SK-N-MC (cell line): ENCODE results near the gene GATA6.

ENCODE experiments used
- DNase-seq: peaks from one replicate; pipeline ENCODE4 v3.0.0-alpha.2; 2011; ENCODE audit warnings: low read depth, low spot score
- H3K27ac ChIP-seq: fragments of 200-600 bp; sonication (generic); 2 replicates; pipeline ENCODE4 v1.5.1; 2016; ENCODE audit warnings: mixed run types
- H3K36me3 ChIP-seq: fragments of 200-600 bp; sonication (generic); 2 replicates; pipeline ENCODE4 v1.6.1; 2017; ENCODE audit warnings: antibody characterized with exemption, low read length, mixed read lengths; ENCODE audit not compliant: insufficient read depth
- H3K4me3 ChIP-seq: fragments of 200-600 bp; sonication (generic); 2 replicates; pipeline ENCODE4 v1.5.1; 2016
- H3K9ac ChIP-seq: fragments of 200-600 bp; sonication (generic); 2 replicates; pipeline ENCODE4 v1.8.0; 2017; ENCODE audit warnings: mixed run types, mixed read lengths; ENCODE audit not compliant: insufficient read length
- H3K9me3 ChIP-seq: fragments of 200-600 bp; sonication (generic); 2 replicates; pipeline ENCODE4 v1.6.1; 2017; ENCODE audit warnings: low read depth, mild to moderate bottlenecking, antibody characterized with exemption, low read length, moderate library complexity, mixed read lengths
- EZH2 ChIP-seq: fragments of 200-600 bp; sonication (generic); IDR thresholded peaks from one replicate; pipeline ENCODE4 v1.6.1; 2017; ENCODE audit warnings: antibody characterized with exemption
- FOXP2 ChIP-seq: optimal IDR thresholded peaks from 2 replicates; pipeline ENCODE3; 2011; ENCODE audit warnings: mild to moderate bottlenecking, moderate library complexity; ENCODE audit not compliant: insufficient read depth; ENCODE audit errors: extremely low read length, control extremely low read depth
- POLR2AphosphoS5 ChIP-seq: IDR thresholded peaks from 2 replicates; pipeline ENCODE4 v1.6.1; 2012; ENCODE audit warnings: mild to moderate bottlenecking, low read depth, low read length, borderline replicate concordance

The GATA6 gene

DNA sequence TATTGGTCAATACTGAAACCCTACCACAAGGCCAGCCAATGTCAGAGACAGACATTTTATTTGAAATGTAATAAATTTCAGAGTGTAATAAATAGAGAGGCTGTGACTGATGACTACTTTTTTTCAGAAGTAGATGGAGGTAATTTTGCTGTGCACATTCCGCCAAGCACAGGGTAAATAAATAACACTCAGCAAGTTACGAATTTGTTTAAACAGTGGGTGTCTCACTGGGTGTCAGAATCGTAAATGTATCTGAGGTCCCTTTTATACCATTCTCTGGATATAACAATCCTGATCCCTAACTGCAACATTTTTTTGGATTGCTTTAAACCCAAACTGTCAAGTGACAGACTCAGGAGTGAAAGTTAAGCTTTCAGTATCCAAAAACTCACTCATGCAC, 74.1 kb downstream of the GATA6 start:
- Histone ChIP-seq H3K36me3 (no peaks in the 10 kb centered on the region), H3K4me3 (no peak overlapping the region), H3K9me3 (no peaks in the 10 kb centered on the region), H3K27ac (no peak overlapping the region), H3K9ac (no peak overlapping the region)
- TF ChIP-seq EZH2 (no peak), POLR2AphosphoS5 (no peak), FOXP2 (no peak)
- no peak for DNase-seq

GRCh38 chr18:22250026-22250425, 80.6 kb downstream of the GATA6 start:
- Histone ChIP-seq H3K9me3 (no peaks in the 10 kb centered on the region), H3K9ac (no peak overlapping the region), H3K27ac (no peak overlapping the region), H3K36me3 (no peaks in the 10 kb centered on the region), H3K4me3 (no peak overlapping the region)
- DNase-seq = no peak
- TF ChIP-seq POLR2AphosphoS5 (no peak), EZH2 (no peak), FOXP2 (no peak)

GRCh38 chr18:22250591-22250996, 81.2 kb downstream of the GATA6 start:
- Histone ChIP-seq H3K9ac (no peak overlapping the region), H3K27ac (no peak overlapping the region), H3K36me3 (no peaks in the 10 kb centered on the region), H3K4me3 (no peak overlapping the region), H3K9me3 (no peaks in the 10 kb centered on the region)
- DNase-seq = no peak
- TF ChIP-seq EZH2 (no peak), FOXP2 (no peak), POLR2AphosphoS5 (no peak)
